Fibroblast of pulmonary artery (primary cell): ENCODE data around the gene GNG7.

ENCODE experiments used
- DNase-seq: peaks from one replicate; pipeline ENCODE4 v3.0.0-alpha.2; 2010; ENCODE audit warnings: low read depth
- H3K4me3 ChIP-seq: replicated peaks from 2 replicates; pipeline ENCODE4 v1.5.1; 2011; ENCODE audit warnings: low read depth, mild to moderate bottlenecking, control low read depth, low read length, moderate library complexity
- CTCF ChIP-seq: IDR thresholded peaks from 2 replicates; pipeline ENCODE4 v1.5.1; 2011; ENCODE audit warnings: mild to moderate bottlenecking, control low read depth, low read length, inconsistent platforms; ENCODE audit errors: missing control alignments

GNG7 gene

GRCh38 chr19:2488405-2488941, 214.0 kb downstream of the GNG7 start:
- H3K4me3 ChIP-seq: peak overlapping the region; percentile 12
- no peak for TF ChIP-seq CTCF
- no peak for DNase-seq

GRCh38 chr19:2487842-2488241, 214.7 kb downstream of the GNG7 start:
- TF ChIP-seq CTCF: no peak
- H3K4me3 ChIP-seq: no peak overlapping the region
- no peak for DNase-seq

GRCh38 chr19:2487090-2487489, 215.4 kb downstream of the GNG7 start:
- H3K4me3 ChIP-seq: no peak overlapping the region
- DNase-seq: no peak
- no peak for TF ChIP-seq CTCF

- TF ChIP-seq CTCF: no peak
- DNase-seq: no peak
- H3K4me3 ChIP-seq: no peak overlapping the region
Measured at GRCh38 chr19:2485428-2485827, 217.1 kb downstream of the GNG7 start.

GRCh38 chr19:2484178-2484937, 218.1 kb downstream of the GNG7 start:
- no peak overlapping the region for H3K4me3 ChIP-seq
- no peak for DNase-seq
- no peak for TF ChIP-seq CTCF

- DNase-seq: no peak
Measured at GRCh38 chr19:2483484-2484151, 218.9 kb downstream of the GNG7 start.

More at GRCh38 chr19:2483484-2484151, 218.9 kb downstream of the GNG7 start:
- no peak overlapping the region for H3K4me3 ChIP-seq
- no peak for TF ChIP-seq CTCF
